OCI-LY7 (cell line): ENCODE data around the gene FAM163B. TPM values are rescaled to one million over a fixed set of nuclear protein-coding genes. Genes with fewer than 3 reads are reported as not detected.

ENCODE experiments used
- BruUV-seq: library from RNA; stranded (reverse); fragments of 400-500 nt; replicated peaks from 2 replicates; lab custom pipeline; 2021; lab: Mats Ljungman, UMichigan
- CTCF ChIA-PET: fragments of 300-600 bp; sonication (Branson Sonifier 250); formaldehyde crosslinking; loops from one replicate; lab custom pipeline; 2022; ENCODE audit warnings: antibody characterized with exemption; ENCODE audit not compliant: unreplicated experiment; lab: Charles Lee
- POLR2A ChIA-PET: fragments of 300-600 bp; sonication (Branson Sonifier 250); formaldehyde crosslinking; loops from one replicate; lab custom pipeline; 2022; ENCODE audit warnings: antibody characterized with exemption; lab: Charles Lee
- DNase-seq: peaks from one replicate; pipeline ENCODE4 v3.0.0-alpha.2; 2015; ENCODE audit warnings: low spot score
- H2AFZ ChIP-seq: fragments of 200-600 bp; sonication (generic), shearing (Covaris generic); 2 replicates; pipeline ENCODE4 v1.6.1; 2014; ENCODE audit warnings: mild to moderate bottlenecking, antibody characterized with exemption, low read length, moderate library complexity
- H3K27ac ChIP-seq: fragments of 200-600 bp; sonication (generic); 2 replicates; pipeline ENCODE4 v1.5.1; 2014; ENCODE audit warnings: mixed run types, low read depth, mild to moderate bottlenecking, moderate library complexity, low read length, inconsistent platforms; ENCODE audit not compliant: poor library complexity, severe bottlenecking
- H3K36me3 ChIP-seq: fragments of 200-600 bp; sonication (generic); 2 replicates; pipeline ENCODE4 v1.6.1; 2014; ENCODE audit warnings: mild to moderate bottlenecking, antibody characterized with exemption, low read length, moderate library complexity, mixed read lengths; ENCODE audit not compliant: insufficient read depth
- H3K4me1 ChIP-seq: fragments of 200-600 bp; sonication (generic); 2 replicates; pipeline ENCODE4 v1.5.1; 2014; ENCODE audit warnings: mild to moderate bottlenecking, low read length; ENCODE audit not compliant: insufficient read depth, poor library complexity, severe bottlenecking
- H3K4me2 ChIP-seq: fragments of 200-600 bp; sonication (generic); 2 replicates; pipeline ENCODE4 v1.6.1; 2014; ENCODE audit warnings: mild to moderate bottlenecking, low read length
- H3K4me3 ChIP-seq: fragments of 200-600 bp; sonication (generic); 2 replicates; pipeline ENCODE4 v1.5.1; 2014; ENCODE audit warnings: mild to moderate bottlenecking, low read depth, low read length; ENCODE audit not compliant: poor library complexity, severe bottlenecking
- H3K79me2 ChIP-seq: fragments of 200-600 bp; sonication (generic); 2 replicates; pipeline ENCODE4 v1.6.1; 2016; ENCODE audit warnings: low read depth, mild to moderate bottlenecking, low read length, moderate library complexity, mixed read lengths; ENCODE audit not compliant: insufficient read depth
- H3K9me2 ChIP-seq: fragments of 200-600 bp; sonication (generic); 2 replicates; pipeline ENCODE4 v1.6.1; 2016; ENCODE audit warnings: mild to moderate bottlenecking, low read length, mixed read lengths; ENCODE audit not compliant: insufficient read depth
- H3K9me3 ChIP-seq: fragments of 200-600 bp; sonication (generic); 2 replicates; pipeline ENCODE4 v1.6.1; 2014; ENCODE audit warnings: mild to moderate bottlenecking, mixed run types, low read length, mixed read lengths
- H4K20me1 ChIP-seq: fragments of 200-600 bp; sonication (generic); 2 replicates; pipeline ENCODE4 v1.6.1; 2014; ENCODE audit warnings: mild to moderate bottlenecking, antibody characterized with exemption, low read length, moderate library complexity, mixed read lengths; ENCODE audit not compliant: insufficient read depth
- CTCF ChIP-seq: fragments of 200-600 bp; sonication (generic); conservative IDR thresholded peaks from 2 replicates; pipeline ENCODE4 v1.5.1; 2014; ENCODE audit warnings: mild to moderate bottlenecking, antibody characterized with exemption, low read length, moderate library complexity, mixed read lengths
- EZH2phosphoT487 ChIP-seq: fragments of 200-600 bp; sonication (generic); IDR thresholded peaks from 2 replicates; pipeline ENCODE4 v1.6.1; 2018; ENCODE audit warnings: low read depth, borderline replicate concordance, mild to moderate bottlenecking, mixed run types, antibody characterized with exemption, low read length, moderate library complexity, mixed read lengths
- intact Hi-C: fragments of 100-400 bp; cut with micrococcal nuclease; formaldehyde crosslinking; loops from one replicate; pipeline ENCODE4 v1.10.0; 2022; ENCODE audit not compliant: unreplicated experiment
- total RNA-seq, 2 experiments: library from RNA; depleted of rRNA in 1 of 2; stranded (reverse); fragments of >200 nt in 1 of 2; shearing (Covaris generic) in 1 of 2; gene quantifications; 2 replicates each; pipeline ENCODE4 v1.2.3, GENCODE V29; 2014 to 2022

The FAM163B gene
- total RNA-seq, 2 experiments from 2014 or later = 2.6 to 7.8 TPM

- H3K4me2 ChIP-seq = 0 out of 2 replicates have a peak overlapping the region, but pooled peaks have one; percentile 73
- peak overlapping the region; percentile 94 for H3K27ac ChIP-seq
- TF ChIP-seq CTCF (no peak), EZH2phosphoT487 (no peak)
- no peaks in the 10 kb centered on the region for H3K9me3 ChIP-seq
- H3K9me2 ChIP-seq = no peaks in the 10 kb centered on the region
- no peaks in the 10 kb centered on the region for H3K79me2 ChIP-seq
- POLR2A ChIA-PET = interaction anchor here (1.3 kb wide), 1 partner anchor 439 kb away, joined by 3 read pairs; no protein-coding TSS in a partner anchor
- H3K4me1 ChIP-seq = peaks cover 97% of the 10 kb centered on the region
- H4K20me1 ChIP-seq = no peaks in the 10 kb centered on the region
- CTCF ChIA-PET = no interaction called here
- no peak overlapping the region for H2AFZ ChIP-seq
- no TSS peak for BruUV-seq
- intact Hi-C loops = no loop called here
- H3K36me3 ChIP-seq = no peaks in the 10 kb centered on the region
- DNase-seq = no peak
- H3K4me3 ChIP-seq = no peak overlapping the region
These were observed 26.6 kb downstream of the FAM163B start for GRCh38 chr9:133582501-133583045.

GRCh38 chr9:133581513-133582343 is 27.5 kb downstream of the FAM163B start:
- intact Hi-C loops = no loop called here
- ChIA-PET POLR2A (interaction anchor here (0.7 to 1.3 kb wide), 2 partner anchors 125 to 439 kb away, joined by 3 read pairs; no protein-coding TSS in a partner anchor), CTCF (no interaction called here)
- no peaks in the 10 kb centered on the region for H3K79me2 ChIP-seq
- H3K9me3 ChIP-seq = no peaks in the 10 kb centered on the region
- BruUV-seq = no TSS peak
- peak overlapping the region; percentile 54; the same call in 1 of the 2 replicates for H2AFZ ChIP-seq
- no peaks in the 10 kb centered on the region for H4K20me1 ChIP-seq
- peak; percentile 32 for DNase-seq
- peak overlapping the region; percentile 94 for H3K27ac ChIP-seq
- H3K4me2 ChIP-seq = peak overlapping the region; percentile 52
- peak overlapping the region; percentile 1 for H3K4me3 ChIP-seq
- H3K9me2 ChIP-seq = no peaks in the 10 kb centered on the region
- TF ChIP-seq CTCF = no peak
- TF ChIP-seq EZH2phosphoT487 = no peak
- peaks cover 95% of the 10 kb centered on the region for H3K4me1 ChIP-seq
- H3K36me3 ChIP-seq = no peaks in the 10 kb centered on the region
